Breast epithelium (tissue), 4 donors: Measurements from ENCODE around the gene SDK1. TPM values are rescaled to one million over a fixed set of nuclear protein-coding genes. Genes with fewer than 3 reads are reported as not detected.
A peak's percentile ranks its signal among the peaks of the same experiment; 100 is the strongest.

Experiments
- DNase-seq, 2 donors: peaks; one replicate each; pipeline ENCODE4 v3.0.0-alpha.2; 2019; ENCODE audit warnings: low spot score in 2 of 2
- H3K27ac ChIP-seq, 2 donors: fragments of 200-600 bp; sonication (generic) in 1 of 2; one replicate each; pipeline ENCODE4 v1.5.1; 2016 to 2019; ENCODE audit warnings: mild to moderate bottlenecking in 1 of 2
- H3K27me3 ChIP-seq, 2 donors: fragments of 200-600 bp; sonication (generic) in 1 of 2; one replicate each; pipeline versions ENCODE4 v1.5.1 to v1.6.0; 2017 to 2019; ENCODE audit warnings: control low read depth in 1 of 2, mild to moderate bottlenecking in 1 of 2
- H3K36me3 ChIP-seq: fragments of 200-600 bp; one replicate; pipeline ENCODE4 v1.5.1; 2019
- H3K4me1 ChIP-seq, 2 donors: fragments of 200-600 bp; sonication (generic); one replicate each; pipeline ENCODE4 v1.5.1; 2016 to 2019; ENCODE audit warnings: control low read depth in 1 of 2
- H3K4me3 ChIP-seq, 3 donors: fragments of 200-600 bp; sonication (generic); 1 replicate in 2 of 3; 2 replicates in 1 of 3; pipeline ENCODE4 v1.5.1; 2016 to 2019; ENCODE audit warnings: mild to moderate bottlenecking in 3 of 3, moderate library complexity in 2 of 3
- H3K9me3 ChIP-seq, 2 donors: fragments of 200-600 bp; sonication (generic) in 1 of 2; one replicate each; pipeline ENCODE4 v1.5.1; 2016 to 2019; ENCODE audit warnings: control low read depth in 1 of 2
- POLR2A ChIP-seq: fragments of 450-650 bp; IDR thresholded peaks from one replicate; pipeline ENCODE4 v1.6.1; 2016; ENCODE audit warnings: antibody characterized with exemption, mild to moderate bottlenecking, moderate library complexity
- POLR2AphosphoS5 ChIP-seq, 3 donors: sonication (generic); formaldehyde crosslinking; IDR thresholded peaks; one replicate each; pipeline ENCODE4 v1.6.1; 2017; ENCODE audit warnings: antibody characterized with exemption in 3 of 3
- intact Hi-C: fragments of 100-400 bp; cut with DNase I; formaldehyde crosslinking; loops from one replicate; pipeline ENCODE4 v1.15.1; 2023; ENCODE audit warnings: low total_unique reads
- total RNA-seq, 3 donors: library from RNA; depleted of rRNA; stranded (reverse); fragments of >200 nt; gene quantifications; one replicate each; pipeline ENCODE4 v1.1.0, GENCODE V29; 2016
- TF ChIP-seq, protein P1 (sequence below), 3 donors: fragments of 450-650 bp; IDR thresholded peaks; one replicate each; pipeline ENCODE4 v1.5.1; 2016 to 2017; ENCODE audit warnings: antibody characterized with exemption in 3 of 3, mild to moderate bottlenecking in 3 of 3, moderate library complexity in 3 of 3

SDK1 gene
- total RNA-seq, 3 donors from 2014 or later: 3.7 to 18.2 (median 6.6) TPM

DNA sequence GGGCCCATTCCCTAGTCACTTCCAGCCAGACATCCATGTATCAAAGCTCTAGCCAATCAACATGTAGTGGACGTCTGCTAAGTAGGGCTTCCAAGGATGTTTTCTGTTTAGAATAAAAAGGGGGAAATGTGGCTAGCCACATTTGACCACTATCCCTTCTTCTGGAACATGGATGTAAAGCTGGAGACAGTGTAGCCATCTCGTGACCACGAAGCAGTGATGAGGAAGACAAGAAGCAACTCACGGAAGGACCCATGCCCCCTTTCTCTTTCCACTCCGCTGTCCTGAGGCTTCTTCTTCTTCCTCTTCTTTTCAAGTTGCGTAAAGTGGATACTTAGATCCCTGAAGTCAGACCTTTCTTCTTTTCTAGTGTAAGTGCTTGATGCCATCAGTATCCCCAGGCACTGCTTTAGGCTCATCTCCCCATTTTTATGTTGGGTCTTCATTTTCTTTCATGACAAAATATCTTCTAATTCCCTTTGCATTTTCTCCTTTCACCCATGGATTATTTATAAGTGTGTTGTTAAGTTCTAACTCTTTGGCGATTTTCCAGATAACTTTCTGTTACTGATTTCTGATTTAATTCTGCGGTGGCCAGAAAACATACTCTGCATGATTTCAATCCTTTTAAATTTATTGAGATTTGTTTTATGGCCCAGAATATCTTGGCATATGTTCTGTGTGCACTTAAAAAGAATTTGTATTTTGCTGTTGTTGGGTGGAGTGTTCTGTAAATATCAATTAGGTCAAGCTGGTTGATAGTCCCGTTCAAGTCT is 594.5 kb downstream of the SDK1 start:
- no peak for TF ChIP-seq POLR2A
- TF ChIP-seq, protein P1, sequence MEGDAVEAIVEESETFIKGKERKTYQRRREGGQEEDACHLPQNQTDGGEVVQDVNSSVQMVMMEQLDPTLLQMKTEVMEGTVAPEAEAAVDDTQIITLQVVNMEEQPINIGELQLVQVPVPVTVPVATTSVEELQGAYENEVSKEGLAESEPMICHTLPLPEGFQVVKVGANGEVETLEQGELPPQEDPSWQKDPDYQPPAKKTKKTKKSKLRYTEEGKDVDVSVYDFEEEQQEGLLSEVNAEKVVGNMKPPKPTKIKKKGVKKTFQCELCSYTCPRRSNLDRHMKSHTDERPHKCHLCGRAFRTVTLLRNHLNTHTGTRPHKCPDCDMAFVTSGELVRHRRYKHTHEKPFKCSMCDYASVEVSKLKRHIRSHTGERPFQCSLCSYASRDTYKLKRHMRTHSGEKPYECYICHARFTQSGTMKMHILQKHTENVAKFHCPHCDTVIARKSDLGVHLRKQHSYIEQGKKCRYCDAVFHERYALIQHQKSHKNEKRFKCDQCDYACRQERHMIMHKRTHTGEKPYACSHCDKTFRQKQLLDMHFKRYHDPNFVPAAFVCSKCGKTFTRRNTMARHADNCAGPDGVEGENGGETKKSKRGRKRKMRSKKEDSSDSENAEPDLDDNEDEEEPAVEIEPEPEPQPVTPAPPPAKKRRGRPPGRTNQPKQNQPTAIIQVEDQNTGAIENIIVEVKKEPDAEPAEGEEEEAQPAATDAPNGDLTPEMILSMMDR (IDR thresholded peaks at IDR 0.05): no peak
- TF ChIP-seq POLR2AphosphoS5 (IDR thresholded peaks at IDR 0.05): no peak
- H3K9me3 ChIP-seq: no peaks in the 10 kb centered on the region
- no peaks in the 10 kb centered on the region for H3K36me3 ChIP-seq
- no peak overlapping the region for H3K27ac ChIP-seq
- H3K4me3 ChIP-seq: no peak overlapping the region
- no peaks in the 10 kb centered on the region for H3K4me1 ChIP-seq
- no peaks in the 10 kb centered on the region for H3K27me3 ChIP-seq
- no peak for DNase-seq
- intact Hi-C loops: loop anchor here (2.0 kb wide), 1 partner anchor 31 kb away; no protein-coding TSS in a partner anchor

DNA sequence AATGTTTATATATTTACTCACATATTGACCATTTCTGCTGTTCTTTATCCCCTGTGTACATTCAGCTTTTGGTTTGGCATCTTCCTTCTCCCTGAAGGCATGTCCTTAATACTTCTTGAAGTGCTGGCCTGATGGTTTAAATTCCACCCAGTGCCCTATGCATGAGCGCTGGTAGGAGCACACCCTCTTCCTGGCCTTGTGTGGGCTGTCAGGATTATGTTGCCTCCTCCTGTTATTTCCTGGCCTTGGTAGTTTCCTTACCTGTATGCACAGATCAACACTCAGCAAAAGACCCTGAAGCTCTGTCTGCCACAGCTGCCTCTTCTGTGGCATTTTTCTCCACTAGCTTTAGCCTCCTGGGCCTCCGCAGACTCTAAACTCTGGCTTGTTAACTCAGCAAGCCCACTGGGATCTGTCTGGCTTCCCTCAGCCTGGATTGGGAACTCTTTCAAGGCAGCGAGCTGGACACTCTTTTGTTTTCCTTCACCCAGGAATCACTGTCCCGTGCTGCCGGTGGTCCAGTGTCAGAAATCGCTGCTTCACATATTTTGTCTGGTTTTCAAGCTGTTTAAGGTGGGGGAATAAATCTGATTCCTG is 595.2 kb downstream of the SDK1 start:
- intact Hi-C loops: loop anchor here (2.0 kb wide), 1 partner anchor 31 kb away; no protein-coding TSS in a partner anchor
- no peak overlapping the region for H3K27ac ChIP-seq
- TF ChIP-seq POLR2AphosphoS5 (IDR thresholded peaks at IDR 0.05) (no peak), POLR2A (no peak)
- TF ChIP-seq, protein P1 (IDR thresholded peaks at IDR 0.05): no peak
- no peaks in the 10 kb centered on the region for H3K4me1 ChIP-seq
- no peak for DNase-seq
- H3K36me3 ChIP-seq: no peaks in the 10 kb centered on the region
- no peaks in the 10 kb centered on the region for H3K9me3 ChIP-seq
- no peaks in the 10 kb centered on the region for H3K27me3 ChIP-seq
- H3K4me3 ChIP-seq: no peak overlapping the region

DNA sequence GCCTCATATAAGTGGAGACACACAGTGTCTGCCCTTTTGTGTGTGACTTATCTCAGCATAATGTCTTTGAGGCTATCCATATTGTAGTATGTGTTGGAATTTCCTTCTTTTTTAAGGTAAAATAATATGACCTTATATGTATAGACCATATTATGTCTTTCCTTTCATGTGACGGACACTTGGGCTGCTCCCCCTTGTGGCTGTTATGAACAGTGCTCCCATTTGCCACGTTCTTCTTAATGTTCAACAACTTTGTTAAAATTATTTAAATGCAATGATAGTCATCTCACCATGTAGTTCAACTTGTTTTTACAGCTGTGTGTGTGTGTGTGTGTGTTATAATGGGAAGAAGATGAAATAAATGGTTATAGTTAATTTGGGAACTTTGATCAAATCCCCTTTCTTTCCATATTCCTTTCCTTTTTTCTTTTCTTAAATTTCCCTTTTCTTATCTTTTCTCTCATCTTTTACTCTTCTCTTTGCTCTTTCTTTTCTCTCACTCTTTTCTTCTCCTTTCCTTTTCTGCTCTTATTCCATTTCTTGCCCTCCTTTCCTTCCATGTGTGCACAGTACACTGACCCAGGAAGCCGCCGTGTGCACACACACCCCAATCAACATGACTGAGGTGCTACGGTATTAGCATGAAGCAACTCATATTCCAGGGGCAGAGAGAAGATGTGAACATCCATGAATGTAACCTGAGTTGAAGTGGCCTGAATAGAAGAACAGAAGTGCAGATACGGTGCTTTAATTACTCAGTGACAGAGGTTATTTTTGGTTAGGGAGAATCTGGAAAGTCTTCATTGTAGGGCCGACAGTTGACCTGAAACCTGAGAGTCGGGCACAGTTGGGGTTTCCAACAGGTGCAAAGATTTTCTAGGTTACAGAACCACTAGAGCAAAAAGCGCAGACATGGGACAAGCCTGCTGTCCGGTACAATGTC is 596.6 kb downstream of the SDK1 start:
- intact Hi-C loops: loop anchor here (2.0 kb wide), 1 partner anchor 29 kb away; no protein-coding TSS in a partner anchor
- no peak overlapping the region for H3K4me3 ChIP-seq
- H3K27me3 ChIP-seq: no peaks in the 10 kb centered on the region
- H3K36me3 ChIP-seq: no peaks in the 10 kb centered on the region
- no peaks in the 10 kb centered on the region for H3K9me3 ChIP-seq
- no peak overlapping the region for H3K27ac ChIP-seq
- TF ChIP-seq POLR2A (no peak), POLR2AphosphoS5 (IDR thresholded peaks at IDR 0.05) (no peak)
- TF ChIP-seq, protein P1 (IDR thresholded peaks at IDR 0.05): peak; percentile 57 to 71 (median 63)
- DNase-seq: no peak
- no peaks in the 10 kb centered on the region for H3K4me1 ChIP-seq

DNA sequence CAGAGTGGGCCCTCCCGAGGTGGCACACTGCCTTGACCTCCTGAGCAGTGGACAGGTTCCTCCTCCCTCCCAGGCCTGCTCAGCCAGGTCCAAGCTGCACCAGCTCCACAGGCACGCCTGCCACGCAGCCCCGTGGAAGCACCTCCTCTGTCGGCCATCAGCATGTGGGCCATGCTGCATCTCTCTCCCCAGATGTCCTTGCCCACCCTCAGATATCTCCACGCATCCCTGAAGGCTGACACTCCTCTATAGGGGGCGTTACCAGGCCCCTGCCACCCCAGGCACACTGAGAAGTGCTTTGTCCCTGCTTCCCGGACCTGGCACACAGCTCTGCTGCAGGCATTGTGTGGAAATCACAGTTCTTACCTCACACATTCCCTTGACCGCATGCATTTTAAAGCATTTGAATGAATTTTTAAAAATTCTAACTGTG is 598.5 kb downstream of the SDK1 start:
- TF ChIP-seq, protein P1 (IDR thresholded peaks at IDR 0.05): no peak
- no peak for TF ChIP-seq POLR2A
- TF ChIP-seq POLR2AphosphoS5 (IDR thresholded peaks at IDR 0.05): no peak
- no peaks in the 10 kb centered on the region for H3K36me3 ChIP-seq
- H3K4me3 ChIP-seq: no peak overlapping the region
- H3K27ac ChIP-seq: no peak overlapping the region
- no peaks in the 10 kb centered on the region for H3K4me1 ChIP-seq
- no peaks in the 10 kb centered on the region for H3K27me3 ChIP-seq
- intact Hi-C loops: no loop called here
- H3K9me3 ChIP-seq: no peaks in the 10 kb centered on the region
- DNase-seq: no peak
